HG03108 (cell line): Measurements from ENCODE around the gene DAPK3.

Experiments used
- ATAC-seq: cut with Tn5 transposase; IDR thresholded peaks from one replicate; pipeline ENCODE4 v1.9.1; 2021; ENCODE audit warnings: moderate library complexity; ENCODE audit not compliant: unreplicated experiment

Gene DAPK3

GRCh38 chr19:3919793-3920192 is 51.1 kb downstream of the DAPK3 start:
- ATAC-seq, result no peak

GRCh38 chr19:3916033-3916432 is 54.9 kb downstream of the DAPK3 start:
- ATAC-seq, result no peak

- ATAC-seq, result no peak
These were observed 56.7 kb downstream of the DAPK3 start for GRCh38 chr19:3914199-3914598.

- no peak for ATAC-seq
These were observed 60.8 kb downstream of the DAPK3 start for GRCh38 chr19:3910105-3910504.
